Spleen (tissue), 7 donors: ENCODE results near the gene ARHGEF38.
"Not testable (repeated sequence)": the region's sequence is repeated elsewhere in the genome, so short reads cannot be mapped to it uniquely, and the experiment has no call there.

ENCODE experiments used
- CTCF ChIP-seq, 11 experiments: fragments of 200-600 bp in 7 of 11; fragments of 450-650 bp in 4 of 11; sonication (generic) in 4 of 11; IDR thresholded peaks in 8 of 11; conservative IDR thresholded peaks in 3 of 11; 1 replicate in 7 of 11; 2 replicates in 4 of 11; pipeline versions ENCODE4 v1.4.0 to v1.8.0; 2016 to 2021; ENCODE audit warnings: antibody characterized with exemption in 11 of 11, inconsistent platforms in 4 of 11, mild to moderate bottlenecking in 1 of 11
- POLR2A ChIP-seq, 3 donors: fragments of 450-650 bp; IDR thresholded peaks; one replicate each; pipeline ENCODE4 v1.5.1; 2017; ENCODE audit warnings: antibody characterized with exemption in 3 of 3, mild to moderate bottlenecking in 1 of 3
- POLR2AphosphoS5 ChIP-seq, 3 donors: sonication (generic); formaldehyde crosslinking; IDR thresholded peaks; one replicate each; pipeline ENCODE4 v1.5.1; 2017; ENCODE audit warnings: antibody characterized with exemption in 3 of 3
- donor health status: DM: no; HTN: no; CAD: no; lungs with moderate emphysema.
- donor health status: DM: no; HTN: no; CAD: no.
- donor health status: DM: no; HTN: no; CAD: no.

GRCh38 chr4:105695832-105696231, 143.4 kb downstream of the ARHGEF38 start:
- TF ChIP-seq CTCF (IDR thresholded peaks at IDR 0.05 in 8 of 11, conservative IDR thresholded peaks at IDR 0.05 in 3 of 11); POLR2AphosphoS5 (IDR thresholded peaks at IDR 0.05); POLR2A (IDR thresholded peaks at IDR 0.05): not testable (repeated sequence)
